Endothelial cell of umbilical vein (primary cell): ENCODE measurements around the gene NAGLU. TPM values are rescaled to one million over a fixed set of nuclear protein-coding genes. Genes with fewer than 3 reads are reported as not detected.
A peak's percentile ranks its signal among the peaks of the same experiment; 100 is the strongest.

Experiments used
- BruUV-seq: library from RNA; stranded (reverse); fragments of 400-500 nt; replicated peaks from 2 replicates; lab custom pipeline; 2021; lab: Mats Ljungman, UMichigan
- CTCF ChIA-PET: fragments of 300-600, 350-600 bp; sonication (Branson Sonifier 250); formaldehyde crosslinking; loops from one replicate; lab custom pipeline; 2021; ENCODE audit warnings: antibody characterized with exemption, inconsistent platforms; lab: Charles Lee
- POLR2A ChIA-PET: fragments of 300-600, 350-600 bp; sonication (Branson Sonifier 250); formaldehyde crosslinking; loops from one replicate; lab custom pipeline; 2021; ENCODE audit warnings: antibody characterized with exemption, inconsistent platforms; lab: Charles Lee
- DNase-seq: peaks from one replicate; pipeline ENCODE4 v3.0.0-alpha.2; 2011; ENCODE audit warnings: low read depth, low spot score
- FAIRE-seq: peaks from 2 replicates; lab custom pipeline; 2011; peaks lifted over from hg19 to GRCh38; lab: Jason Lieb, UNC
- H2AFZ ChIP-seq: 2 replicates; pipeline ENCODE4 v1.6.0; 2012; ENCODE audit warnings: low read depth, low read length, control low read depth, inconsistent platforms
- H3K27ac ChIP-seq: 2 replicates; pipeline ENCODE4 v1.5.1; 2011; ENCODE audit warnings: low read depth, mild to moderate bottlenecking, control low read depth, low read length, moderate library complexity; ENCODE audit not compliant: insufficient read depth
- H3K27me3 ChIP-seq, 2 experiments: 2 replicates each; pipeline versions ENCODE4 v1.6.0 to v1.6.1; 2011; ENCODE audit warnings: low read length in 2 of 2, mixed read lengths in 1 of 2; ENCODE audit not compliant: control insufficient read depth in 2 of 2, insufficient read depth in 2 of 2
- H3K36me3 ChIP-seq, 2 experiments: 2 replicates in 1 of 2; 3 replicates in 1 of 2; pipeline ENCODE4 v1.5.1; 2011; ENCODE audit warnings: low read length in 2 of 2, mild to moderate bottlenecking in 1 of 2, moderate library complexity in 1 of 2; ENCODE audit not compliant: control insufficient read depth in 2 of 2, insufficient read depth in 2 of 2; ENCODE audit errors: extremely low read depth in 1 of 2
- H3K4me1 ChIP-seq: 3 replicates; pipeline ENCODE4 v1.5.1; 2011; ENCODE audit warnings: mild to moderate bottlenecking, low read length; ENCODE audit not compliant: control insufficient read depth, insufficient read depth; ENCODE audit errors: extremely low read depth
- H3K4me2 ChIP-seq: 2 replicates; pipeline ENCODE4 v1.6.1; 2011; ENCODE audit warnings: low read length, control low read depth, mixed read lengths; ENCODE audit not compliant: insufficient read depth
- H3K4me3 ChIP-seq, 3 experiments: fragments of 200-600 bp in 1 of 3; sonication (generic), shearing (Covaris generic) in 1 of 3; replicated peaks in 1 of 3; 2 replicates each; pipeline ENCODE4 v1.5.1; 2011 to 2016; ENCODE audit warnings: control low read depth in 3 of 3, low read length in 3 of 3, mild to moderate bottlenecking in 2 of 3, inconsistent platforms in 1 of 3, low read depth in 1 of 3, moderate library complexity in 1 of 3; ENCODE audit not compliant: insufficient read depth in 1 of 3
- H3K79me2 ChIP-seq: 2 replicates; pipeline ENCODE4 v1.6.0; 2012; ENCODE audit warnings: low read length, inconsistent platforms; ENCODE audit not compliant: control insufficient read depth, insufficient read depth
- H3K9ac ChIP-seq: replicated peaks from 2 replicates; pipeline ENCODE3; 2011; ENCODE audit warnings: low read length, control low read depth; ENCODE audit not compliant: insufficient read depth; ENCODE audit errors: extremely low read depth
- H3K9me1 ChIP-seq: replicated peaks from 3 replicates; pipeline ENCODE4 v1.6.0; 2011; ENCODE audit warnings: mild to moderate bottlenecking, low read length; ENCODE audit not compliant: control insufficient read depth, insufficient read depth; ENCODE audit errors: extremely low read depth
- H3K9me3 ChIP-seq: replicated peaks from 2 replicates; pipeline ENCODE4 v1.5.1; 2012; ENCODE audit warnings: low read length, inconsistent platforms; ENCODE audit not compliant: control insufficient read depth, insufficient read depth
- H4K20me1 ChIP-seq: replicated peaks from 2 replicates; pipeline ENCODE3; 2011; ENCODE audit warnings: mild to moderate bottlenecking, low read length; ENCODE audit not compliant: control insufficient read depth, insufficient read depth; ENCODE audit errors: extremely low read depth
- EZH2 ChIP-seq: IDR thresholded peaks from 2 replicates; pipeline ENCODE4 v1.6.1; 2012; ENCODE audit warnings: borderline replicate concordance, low read depth, mild to moderate bottlenecking, moderate library complexity, low read length, inconsistent platforms; ENCODE audit not compliant: severe bottlenecking
- FOS ChIP-seq: IDR thresholded peaks from 2 replicates; pipeline ENCODE4 v1.6.1; 2011; ENCODE audit warnings: mild to moderate bottlenecking, low read length, moderate library complexity, borderline replicate concordance; ENCODE audit not compliant: insufficient read depth
- GATA2 ChIP-seq: IDR thresholded peaks from 2 replicates; pipeline ENCODE4 v1.7.0; 2011; ENCODE audit warnings: low read depth, mild to moderate bottlenecking, moderate library complexity, mixed read lengths, low read length; ENCODE audit not compliant: insufficient read length, insufficient read depth
- JUN ChIP-seq: IDR thresholded peaks from 2 replicates; pipeline ENCODE4 v1.6.1; 2011; ENCODE audit warnings: borderline replicate concordance, low read depth; ENCODE audit not compliant: insufficient read length, insufficient read depth
- MYC ChIP-seq: IDR thresholded peaks from one replicate; pipeline ENCODE4 v1.6.1; 2011; ENCODE audit warnings: mild to moderate bottlenecking, low read depth, low read length
- POLR2A ChIP-seq: IDR thresholded peaks from 2 replicates; pipeline ENCODE4 v1.6.1; 2012; ENCODE audit warnings: low read depth, mild to moderate bottlenecking, control low read depth, low read length
- POLR2AphosphoS5 ChIP-seq: IDR thresholded peaks from 2 replicates; pipeline ENCODE4 v1.6.1; 2012; ENCODE audit warnings: low read depth, mild to moderate bottlenecking, control low read depth, low read length, moderate library complexity; ENCODE audit not compliant: insufficient read depth
- dilution Hi-C: fragments of 300-500 bp; cut with MboI; formaldehyde crosslinking; loops from one replicate; pipeline ENCODE4 v1.15.0; 2019; ENCODE audit warnings: low sequenced_read_pairs; ENCODE audit not compliant: extremely low pct_ligation_motif_present
- intact Hi-C: fragments of 100-400 bp; cut with micrococcal nuclease; formaldehyde crosslinking; loops from one replicate; pipeline ENCODE4 v1.10.0; 2022
- polyA plus RNA-seq, 4 experiments: library from polyadenylated mRNA; depleted of rRNA in 3 of 4; stranded (reverse) in 3 of 4; unstranded in 1 of 4; fragments of >200 nt; gene quantifications; 2 replicates each; pipeline versions ENCODE4 v1.2.1 to v1.2.3, GENCODE V29; 2011 to 2012; ENCODE audit warnings: missing spikeins in 1 of 4
- total RNA-seq: library from RNA; stranded (reverse); gene quantifications from 2 replicates; pipeline ENCODE4 v1.2.3, GENCODE V29; 2021
- TF ChIP-seq, protein P1 (sequence below): IDR thresholded peaks from 2 replicates; pipeline ENCODE4 v1.6.1; 2011; ENCODE audit not compliant: insufficient read depth, insufficient read length
- TF ChIP-seq, protein P2 (sequence below), 2 donors: IDR thresholded peaks; 1 replicate in 1 of 2; 2 replicates in 1 of 2; pipeline ENCODE4 v1.5.1; 2011; ENCODE audit warnings: low read length in 2 of 2, mild to moderate bottlenecking in 2 of 2, moderate library complexity in 2 of 2, control low read depth in 1 of 2, inconsistent platforms in 1 of 2, low read depth in 1 of 2; ENCODE audit not compliant: insufficient read depth in 1 of 2; ENCODE audit errors: extremely low read depth in 1 of 2

The NAGLU gene
- total and polyA plus RNA-seq, 2 donors (not counting 3 experiments of a cell fraction or from before 2014, with no cell fraction given), result 50.2 to 54.2 TPM

DNA sequence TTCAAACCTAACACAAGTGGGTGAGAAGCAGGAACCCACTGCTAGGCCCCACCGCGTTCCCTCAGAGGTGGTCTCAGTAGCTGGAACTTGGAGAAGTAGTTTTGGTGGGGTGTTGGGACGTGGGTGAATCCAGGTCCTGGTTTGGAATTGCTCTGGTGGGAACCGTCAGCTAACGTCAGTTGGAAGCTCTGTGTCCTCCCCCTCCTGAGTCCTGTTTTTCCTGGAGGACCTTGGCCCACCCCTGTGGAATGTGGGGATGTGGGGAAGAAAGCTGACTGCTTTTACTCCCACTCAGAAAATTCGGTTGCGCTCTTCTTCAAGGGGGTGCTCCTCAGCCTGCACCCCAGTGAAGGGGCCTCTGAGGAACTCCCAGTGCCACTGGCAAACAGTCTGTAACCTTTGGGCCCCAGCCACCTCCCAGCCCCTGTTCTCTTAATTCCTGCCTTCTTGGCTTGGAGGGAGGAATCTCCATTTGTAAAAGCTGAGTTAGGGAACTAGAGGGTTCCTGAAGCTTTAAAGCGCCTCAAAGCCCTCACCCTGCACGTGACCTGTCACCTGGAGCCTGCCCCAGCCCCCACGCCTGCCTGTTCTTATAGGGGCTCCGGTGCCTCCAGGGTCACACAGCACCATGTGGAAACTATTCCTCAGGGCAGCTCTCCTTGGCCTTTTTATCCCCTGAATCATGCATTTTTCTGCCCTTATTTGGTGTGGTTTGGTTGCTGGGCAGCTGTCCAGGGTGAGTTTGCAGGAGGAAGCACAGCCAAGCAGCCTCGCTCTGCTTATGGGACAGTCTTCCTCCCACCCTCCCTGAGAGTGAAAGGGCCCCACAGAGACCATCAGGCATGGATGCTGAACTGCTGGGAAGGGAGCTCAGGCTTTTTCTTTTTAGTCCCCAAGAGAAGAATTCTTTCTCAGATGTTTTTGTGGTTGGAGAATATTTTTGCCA, 16.2 kb upstream of the NAGLU start:
- TF ChIP-seq, protein P1, sequence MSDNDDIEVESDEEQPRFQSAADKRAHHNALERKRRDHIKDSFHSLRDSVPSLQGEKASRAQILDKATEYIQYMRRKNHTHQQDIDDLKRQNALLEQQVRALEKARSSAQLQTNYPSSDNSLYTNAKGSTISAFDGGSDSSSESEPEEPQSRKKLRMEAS, result peak; percentile 74
- TF ChIP-seq, protein P2, sequence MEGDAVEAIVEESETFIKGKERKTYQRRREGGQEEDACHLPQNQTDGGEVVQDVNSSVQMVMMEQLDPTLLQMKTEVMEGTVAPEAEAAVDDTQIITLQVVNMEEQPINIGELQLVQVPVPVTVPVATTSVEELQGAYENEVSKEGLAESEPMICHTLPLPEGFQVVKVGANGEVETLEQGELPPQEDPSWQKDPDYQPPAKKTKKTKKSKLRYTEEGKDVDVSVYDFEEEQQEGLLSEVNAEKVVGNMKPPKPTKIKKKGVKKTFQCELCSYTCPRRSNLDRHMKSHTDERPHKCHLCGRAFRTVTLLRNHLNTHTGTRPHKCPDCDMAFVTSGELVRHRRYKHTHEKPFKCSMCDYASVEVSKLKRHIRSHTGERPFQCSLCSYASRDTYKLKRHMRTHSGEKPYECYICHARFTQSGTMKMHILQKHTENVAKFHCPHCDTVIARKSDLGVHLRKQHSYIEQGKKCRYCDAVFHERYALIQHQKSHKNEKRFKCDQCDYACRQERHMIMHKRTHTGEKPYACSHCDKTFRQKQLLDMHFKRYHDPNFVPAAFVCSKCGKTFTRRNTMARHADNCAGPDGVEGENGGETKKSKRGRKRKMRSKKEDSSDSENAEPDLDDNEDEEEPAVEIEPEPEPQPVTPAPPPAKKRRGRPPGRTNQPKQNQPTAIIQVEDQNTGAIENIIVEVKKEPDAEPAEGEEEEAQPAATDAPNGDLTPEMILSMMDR (IDR thresholded peaks at IDR 0.05; ENCODE audit: extremely low read depth in 1 of 2, insufficient read depth in 1 of 2, low read depth in 1 of 2, low read length in 2 of 2), result no peak
- TF ChIP-seq MYC, result peak; percentile 69
- peak; percentile 73 for TF ChIP-seq JUN
- TF ChIP-seq GATA2, result peak; percentile 39
- TF ChIP-seq EZH2, result no peak
- TF ChIP-seq FOS, result peak; percentile 78
- peak; percentile 60 for TF ChIP-seq POLR2A
- TF ChIP-seq POLR2AphosphoS5, result peak; percentile 78
- H3K4me3 ChIP-seq, result peak overlapping the region in 1 of 3 experiments; percentile 20
- H3K9ac ChIP-seq, result peak overlapping the region; percentile 97
- DNase-seq, result peak; percentile 98
- no peaks in the 10 kb centered on the region for H3K36me3 ChIP-seq
- H3K27me3 ChIP-seq, result no peaks in the 10 kb centered on the region
- no peaks in the 10 kb centered on the region for H3K79me2 ChIP-seq
- FAIRE-seq, result peak; percentile 98
- H3K4me1 ChIP-seq, result peaks cover 58% of the 10 kb centered on the region
- ChIA-PET POLR2A (interaction anchor here (0.9 to 4.5 kb wide), 11 partner anchors 16 to 208 kb away, joined by 4 to 38 read pairs (median 7); partner anchors contain the start of genes CAVIN1, NAGLU and STAT3), CTCF (interaction anchor here (0.6 to 5.4 kb wide), 22 partner anchors 7 to 335 kb away, joined by 3 to 190 read pairs (median 5); partner anchors contain the start of genes CAVIN1, NAGLU and STAT3)
- TSS peak; percentile 45 for BruUV-seq
- intact Hi-C loops, result loop anchor here (1.0 to 10.0 kb wide), 3 partner anchors 97 to 495 kb away; partner anchors contain the start of genes CAVIN1 and NKIRAS2
- H3K4me2 ChIP-seq, result peak overlapping the region; percentile 48
- H3K27ac ChIP-seq, result peak overlapping the region; percentile 100
- dilution Hi-C loops, result loop anchor here (25.0 kb wide), 1 partner anchor 183 kb away; no protein-coding TSS in a partner anchor
- no peaks in the 10 kb centered on the region for H3K9me1 ChIP-seq
- no peaks in the 10 kb centered on the region for H3K9me3 ChIP-seq
- no peak overlapping the region for H2AFZ ChIP-seq
- H4K20me1 ChIP-seq, result no peaks in the 10 kb centered on the region
